ENCODE measurements around the gene CCDC106. TPM values are rescaled to one million over a fixed set of nuclear protein-coding genes. Genes with fewer than 3 reads are reported as not detected.

CCDC106 gene
- total and polyA plus RNA-seq, 12 donors, result 14.8 to 63.8 (median 27.9) TPM

DNA sequence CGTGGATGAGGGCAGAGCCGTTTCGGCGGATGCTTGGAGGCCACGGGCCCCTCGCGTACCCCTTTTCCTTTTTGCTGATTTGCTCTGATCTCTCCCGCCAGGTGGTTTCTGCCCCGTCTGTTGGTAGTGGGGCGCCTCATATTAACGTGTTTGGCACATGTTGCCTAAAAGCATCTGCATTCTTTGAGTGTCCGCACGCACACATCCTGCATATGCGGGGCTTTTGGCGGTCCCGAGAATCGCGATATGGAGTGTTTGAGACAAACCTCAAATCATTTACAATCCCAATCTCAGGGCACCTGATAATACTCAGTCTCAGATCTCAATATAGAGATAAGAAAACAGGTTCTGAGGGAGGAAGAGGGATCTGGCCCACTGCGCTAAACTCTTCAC lies 7.6 kb downstream of the CCDC106 start:
- Histone ChIP-seq H3K4me3 (peak overlapping the region; percentile 27 to 89 (median 84)), H3K9me3 (replicated peaks in 1 of 3) (no peaks in the 10 kb centered on the region), H3K27ac (peak overlapping the region; percentile 75 to 99 (median 99)), H3K36me3 (replicated peaks in 1 of 2) (peaks cover 0 to 25% of the 10 kb centered on the region in 2 donors), H3K4me1 (replicated peaks in 1 of 2) (peaks cover 26 to 45% of the 10 kb centered on the region in 2 donors), H3K27me3 (no peaks in the 10 kb centered on the region)
- no peak for DNase-seq
- no peak for TF ChIP-seq POLR2A (IDR thresholded peaks at IDR 0.05)
- TF ChIP-seq, protein P1, sequence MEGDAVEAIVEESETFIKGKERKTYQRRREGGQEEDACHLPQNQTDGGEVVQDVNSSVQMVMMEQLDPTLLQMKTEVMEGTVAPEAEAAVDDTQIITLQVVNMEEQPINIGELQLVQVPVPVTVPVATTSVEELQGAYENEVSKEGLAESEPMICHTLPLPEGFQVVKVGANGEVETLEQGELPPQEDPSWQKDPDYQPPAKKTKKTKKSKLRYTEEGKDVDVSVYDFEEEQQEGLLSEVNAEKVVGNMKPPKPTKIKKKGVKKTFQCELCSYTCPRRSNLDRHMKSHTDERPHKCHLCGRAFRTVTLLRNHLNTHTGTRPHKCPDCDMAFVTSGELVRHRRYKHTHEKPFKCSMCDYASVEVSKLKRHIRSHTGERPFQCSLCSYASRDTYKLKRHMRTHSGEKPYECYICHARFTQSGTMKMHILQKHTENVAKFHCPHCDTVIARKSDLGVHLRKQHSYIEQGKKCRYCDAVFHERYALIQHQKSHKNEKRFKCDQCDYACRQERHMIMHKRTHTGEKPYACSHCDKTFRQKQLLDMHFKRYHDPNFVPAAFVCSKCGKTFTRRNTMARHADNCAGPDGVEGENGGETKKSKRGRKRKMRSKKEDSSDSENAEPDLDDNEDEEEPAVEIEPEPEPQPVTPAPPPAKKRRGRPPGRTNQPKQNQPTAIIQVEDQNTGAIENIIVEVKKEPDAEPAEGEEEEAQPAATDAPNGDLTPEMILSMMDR (IDR thresholded peaks at IDR 0.05), result no peak
- 0% methylated on average over 15 to 19 of the region's 19 CpGs for WGBS, 4 donors
- intact Hi-C loops (cut with DNase I), result no loop called here

- TF ChIP-seq, protein P1 (IDR thresholded peaks at IDR 0.05), result no peak
- no peak for TF ChIP-seq POLR2A (IDR thresholded peaks at IDR 0.05)
- H3K27ac ChIP-seq, result peak overlapping the region in 1 of 5 donors; percentile 19
These were observed 8.5 kb downstream of the CCDC106 start for GRCh38 chr19:55656552-55656951.

GRCh38 chr19:55656988-55657747 lies 9.2 kb downstream of the CCDC106 start:
- 34 to 44% (median 37%) methylated on average over 12 to 18 of the region's 18 CpGs for WGBS, 4 donors
- DNase-seq, result peak; percentile 45 to 76 (median 67)
- Histone ChIP-seq H3K36me3 (replicated peaks in 1 of 2) (peaks cover 0 to 34% of the 10 kb centered on the region in 2 donors), H3K27ac (peak overlapping the region in 1 of 5 donors; percentile 19), H3K4me3 (peak overlapping the region in 1 of 4 donors; percentile 89), H3K9me3 (replicated peaks in 1 of 3) (no peaks in the 10 kb centered on the region), H3K4me1 (replicated peaks in 1 of 2) (peaks cover 26 to 45% of the 10 kb centered on the region in 2 donors), H3K27me3 (no peaks in the 10 kb centered on the region)
- intact Hi-C loops (cut with DNase I), result no loop called here
- TF ChIP-seq POLR2A (IDR thresholded peaks at IDR 0.05), result no peak

More at GRCh38 chr19:55656552-55656951, 8.5 kb downstream of the CCDC106 start:
- H3K9me3 ChIP-seq (replicated peaks in 1 of 3), result no peaks in the 10 kb centered on the region
- H3K36me3 ChIP-seq (replicated peaks in 1 of 2), result peaks cover 0 to 28% of the 10 kb centered on the region in 2 donors
- no peaks in the 10 kb centered on the region for H3K27me3 ChIP-seq
- H3K4me1 ChIP-seq (replicated peaks in 1 of 2), result peaks cover 26 to 45% of the 10 kb centered on the region in 2 donors
- DNase-seq, result no peak
- H3K4me3 ChIP-seq, result peak overlapping the region in 2 of 4 donors; percentile 6 to 89
- WGBS, 4 donors, result 52 to 60% (median 53%) methylated on average over 7 of the region's 7 CpGs
- intact Hi-C loops (cut with DNase I), result no loop called here

DNA sequence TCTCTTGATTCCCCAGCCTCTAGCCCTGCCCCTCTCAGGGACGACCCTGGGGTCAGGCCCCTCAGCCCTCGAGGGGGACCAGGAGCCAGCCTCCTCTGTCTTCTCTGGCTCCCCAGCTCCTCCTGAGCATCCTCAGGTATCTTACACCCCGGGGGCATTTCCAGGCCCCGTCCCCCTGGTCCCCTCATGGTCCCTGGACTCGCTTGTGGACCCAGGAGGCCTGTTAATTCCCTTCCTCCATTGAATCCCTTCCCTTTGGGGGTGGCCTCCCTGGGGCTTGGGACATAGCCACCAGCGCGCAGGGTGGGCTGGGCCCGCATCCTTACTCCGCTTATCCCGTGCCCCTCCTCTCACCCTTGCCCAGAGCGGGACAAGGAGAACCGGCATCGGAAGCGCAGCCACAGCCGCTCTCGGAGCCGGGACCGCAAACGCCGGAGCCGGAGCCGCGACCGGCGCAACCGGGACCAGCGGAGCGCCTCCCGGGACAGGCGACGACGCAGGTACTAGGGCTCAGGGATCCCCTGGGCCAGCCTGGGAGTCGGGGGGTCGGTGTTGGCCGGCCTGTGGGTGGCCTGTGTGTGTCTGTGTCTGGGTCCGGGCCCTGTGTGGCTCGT lies 10.9 kb downstream of the CCDC106 start:
- H3K9me3 ChIP-seq (replicated peaks in 1 of 3), result no peaks in the 10 kb centered on the region
- TF ChIP-seq, protein P1 (IDR thresholded peaks at IDR 0.05), result no peak
- no peak for TF ChIP-seq POLR2A (IDR thresholded peaks at IDR 0.05)
- intact Hi-C loops (cut with DNase I), result no loop called here
- no peak overlapping the region for H3K27ac ChIP-seq
- WGBS, 4 donors, result 87 to 90% (median 88%) methylated on average over 17 to 37 of the region's 37 CpGs
- H3K4me1 ChIP-seq (replicated peaks in 1 of 2), result peaks cover 26 to 45% of the 10 kb centered on the region in 2 donors
- H3K36me3 ChIP-seq (replicated peaks in 1 of 2), result peaks cover 0 to 46% of the 10 kb centered on the region in 2 donors
- H3K4me3 ChIP-seq, result no peak overlapping the region
- no peak for DNase-seq
- H3K27me3 ChIP-seq, result no peaks in the 10 kb centered on the region

Data from adrenal gland (tissue), 12 donors.